ENCODE results near the gene SIGLEC15. TPM values are rescaled to one million over a fixed set of nuclear protein-coding genes. Genes with fewer than 3 reads are reported as not detected.

The SIGLEC15 gene
- total RNA-seq, 1 donor from 2014 or later: 31.6 TPM

- H3K4me3 ChIP-seq (ENCODE audit: low read depth, low read length): no peak overlapping the region
- no peak for DNase-seq (ENCODE audit: low read depth)
- no peak for TF ChIP-seq CTCF (IDR thresholded peaks at IDR 0.05; ENCODE audit: insufficient read depth, low read length, poor library complexity, severe bottlenecking)
- no peaks in the 10 kb centered on the region for H3K27me3 ChIP-seq (ENCODE audit: control insufficient read depth, insufficient read depth, low read length)
- peaks cover 4% of the 10 kb centered on the region for H3K36me3 ChIP-seq (ENCODE audit: control insufficient read depth, insufficient read depth, low read length)
Observed at GRCh38 chr18:45865466-45865865, 40.0 kb downstream of the SIGLEC15 start.

DNA sequence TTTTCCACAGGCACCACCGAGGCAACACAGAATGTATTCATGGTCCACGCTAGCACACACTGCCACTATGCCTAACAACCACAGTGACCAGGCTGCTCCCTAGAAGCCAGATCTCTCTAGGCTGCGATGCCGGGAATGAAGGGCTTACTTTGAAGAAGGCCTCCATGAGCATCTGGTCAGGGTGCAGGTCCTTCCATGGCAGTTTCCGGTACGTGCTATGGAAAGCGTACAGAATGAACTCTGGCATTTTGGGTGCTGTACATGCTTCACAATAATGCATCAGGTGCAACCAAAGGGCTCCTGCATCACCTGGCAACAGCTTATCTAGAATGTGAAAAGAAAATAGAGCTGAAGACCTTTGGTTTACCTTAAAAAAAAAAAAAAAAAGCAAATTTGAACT lies 44.9 kb downstream of the SIGLEC15 start:
- no peak overlapping the region for H3K4me3 ChIP-seq (ENCODE audit: low read depth, low read length)
- no peaks in the 10 kb centered on the region for H3K36me3 ChIP-seq (ENCODE audit: control insufficient read depth, insufficient read depth, low read length)
- TF ChIP-seq CTCF (IDR thresholded peaks at IDR 0.05; ENCODE audit: insufficient read depth, low read length, poor library complexity, severe bottlenecking): no peak
- no peak for DNase-seq (ENCODE audit: low read depth)
- no peaks in the 10 kb centered on the region for H3K27me3 ChIP-seq (ENCODE audit: control insufficient read depth, insufficient read depth, low read length)

GRCh38 chr18:45871431-45872084 lies 46.1 kb downstream of the SIGLEC15 start:
- H3K27me3 ChIP-seq (ENCODE audit: control insufficient read depth, insufficient read depth, low read length): no peaks in the 10 kb centered on the region
- H3K36me3 ChIP-seq (ENCODE audit: control insufficient read depth, insufficient read depth, low read length): peaks cover 1% of the 10 kb centered on the region
- no peak for DNase-seq (ENCODE audit: low read depth)
- H3K4me3 ChIP-seq (ENCODE audit: low read depth, low read length): no peak overlapping the region
- no peak for TF ChIP-seq CTCF (IDR thresholded peaks at IDR 0.05; ENCODE audit: insufficient read depth, low read length, poor library complexity, severe bottlenecking)

GRCh38 chr18:45874491-45875184 lies 49.2 kb downstream of the SIGLEC15 start:
- no peaks in the 10 kb centered on the region for H3K27me3 ChIP-seq (ENCODE audit: control insufficient read depth, insufficient read depth, low read length)
- no peak for DNase-seq (ENCODE audit: low read depth)
- H3K36me3 ChIP-seq (ENCODE audit: control insufficient read depth, insufficient read depth, low read length): peaks cover 1% of the 10 kb centered on the region

GRCh38 chr18:45876161-45876560 lies 50.7 kb downstream of the SIGLEC15 start:
- no peak for DNase-seq (ENCODE audit: low read depth)
- no peak overlapping the region for H3K4me3 ChIP-seq (ENCODE audit: low read depth, low read length)

More at GRCh38 chr18:45874491-45875184, 49.2 kb downstream of the SIGLEC15 start:
- no peak overlapping the region for H3K4me3 ChIP-seq (ENCODE audit: low read depth, low read length)
- TF ChIP-seq CTCF (IDR thresholded peaks at IDR 0.05; ENCODE audit: insufficient read depth, low read length, poor library complexity, severe bottlenecking): no peak

More at GRCh38 chr18:45876161-45876560, 50.7 kb downstream of the SIGLEC15 start:
- H3K36me3 ChIP-seq (ENCODE audit: control insufficient read depth, insufficient read depth, low read length): peaks cover 1% of the 10 kb centered on the region
- no peak for TF ChIP-seq CTCF (IDR thresholded peaks at IDR 0.05; ENCODE audit: insufficient read depth, low read length, poor library complexity, severe bottlenecking)
- no peaks in the 10 kb centered on the region for H3K27me3 ChIP-seq (ENCODE audit: control insufficient read depth, insufficient read depth, low read length)
